Mesodermal cell (in vitro differentiated cells): ENCODE measurements around the gene MYD88.

Experiments used
- H3K27ac ChIP-seq: 2 replicates; pipeline ENCODE4 v1.7.0; 2013; ENCODE audit warnings: mild to moderate bottlenecking, low read depth, low read length, moderate library complexity; ENCODE audit not compliant: severe bottlenecking
- H3K36me3 ChIP-seq: 2 replicates; pipeline ENCODE4 v1.7.1; 2013; ENCODE audit warnings: mild to moderate bottlenecking, low read length, moderate library complexity; ENCODE audit not compliant: control insufficient read depth, insufficient read depth
- H3K4me1 ChIP-seq: one replicate; pipeline ENCODE4 v1.7.1; 2013; ENCODE audit warnings: mild to moderate bottlenecking, low read length; ENCODE audit not compliant: insufficient read depth, control insufficient read depth, poor library complexity, severe bottlenecking
- H3K4me3 ChIP-seq: 2 replicates; pipeline ENCODE4 v1.7.0; 2013; ENCODE audit warnings: low read length, control low read depth, mild to moderate bottlenecking; ENCODE audit not compliant: insufficient read depth, poor library complexity, severe bottlenecking; ENCODE audit errors: extremely low read depth
- H3K9me3 ChIP-seq: 2 replicates; pipeline ENCODE4 v1.7.1; 2013; ENCODE audit warnings: mild to moderate bottlenecking, low read length, moderate library complexity; ENCODE audit not compliant: control insufficient read depth
- WGBS, 2 experiments: methylation state at CpG; one replicate each; pipeline ENCODE4 v1.1.5; 2013; ENCODE audit warnings: missing lambda C conversion rate in 2 of 2; ENCODE audit not compliant: insufficient coverage in 2 of 2; 5-methylcytosine and 5-hydroxymethylcytosine counted together

The MYD88 gene

DNA sequence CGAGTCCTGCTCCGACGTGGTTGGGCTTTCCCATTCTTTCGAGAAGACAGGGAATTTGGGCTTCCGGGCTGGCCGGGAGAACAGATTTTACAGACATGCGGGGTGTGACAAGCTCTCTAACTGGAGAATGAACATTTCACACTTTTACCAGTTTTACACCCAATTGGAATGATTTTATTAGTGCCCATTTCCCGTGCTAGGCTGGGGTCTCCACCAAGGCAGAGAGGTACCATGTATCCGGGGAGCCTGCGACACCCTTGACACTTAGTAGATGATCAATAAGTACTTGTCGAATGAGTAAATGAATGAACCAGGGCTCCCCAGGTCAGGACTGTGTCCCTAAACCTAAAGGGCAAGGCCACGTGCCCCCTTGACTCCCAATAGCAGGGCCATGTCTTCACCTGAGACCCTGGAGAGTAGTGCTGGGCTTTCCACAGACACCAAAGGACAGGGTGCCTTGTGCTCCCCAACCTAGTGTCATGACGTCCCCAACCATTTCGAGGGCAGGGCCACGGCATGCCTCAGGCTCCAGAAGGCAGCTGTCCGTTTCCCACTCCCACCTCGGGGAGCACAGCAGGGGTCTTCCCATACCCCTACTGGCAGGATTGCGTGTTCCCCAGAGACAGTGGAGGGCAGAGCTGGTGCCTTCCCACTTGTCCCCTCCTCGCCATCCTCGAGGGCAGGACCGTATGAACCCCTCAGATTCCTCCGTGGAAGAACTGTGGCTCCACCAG, 679 bp upstream of the MYD88 start:
- peaks cover 17% of the 10 kb centered on the region for H3K4me1 ChIP-seq
- no peaks in the 10 kb centered on the region for H3K9me3 ChIP-seq
- 26 to 36% methylated on average over 20 to 22 of the region's 22 CpGs for WGBS, 2 experiments
- peak overlapping the region; percentile 79 for H3K4me3 ChIP-seq
- H3K36me3 ChIP-seq = peaks cover 28% of the 10 kb centered on the region
- peak overlapping the region; percentile 84 for H3K27ac ChIP-seq

DNA sequence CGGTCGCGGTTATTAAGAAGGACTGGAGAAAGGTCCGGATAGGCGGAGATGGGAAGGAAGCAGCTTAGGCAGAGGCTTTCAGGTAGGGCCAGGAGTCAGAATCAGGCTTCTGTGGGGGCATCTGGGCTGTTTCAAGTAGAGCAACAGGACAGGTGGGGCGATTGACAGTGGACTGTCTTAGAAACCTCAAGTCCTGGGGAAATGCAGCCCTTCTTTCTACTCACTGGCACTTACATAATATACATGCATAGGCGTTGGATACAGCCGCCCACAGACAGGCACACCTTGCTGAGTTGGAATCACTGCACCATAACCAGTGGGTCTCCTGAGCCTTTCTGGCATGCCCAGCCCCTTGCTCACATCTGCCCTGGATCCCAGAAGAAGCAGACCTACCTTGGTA, 730 bp downstream of the MYD88 start:
- 40 to 52% methylated on average over 4 to 8 of the region's 8 CpGs for WGBS, 2 experiments
- Histone ChIP-seq H3K27ac (no peak overlapping the region), H3K4me1 (peaks cover 4% of the 10 kb centered on the region), H3K36me3 (peaks cover 17% of the 10 kb centered on the region), H3K9me3 (no peaks in the 10 kb centered on the region), H3K4me3 (peak overlapping the region; percentile 53)

DNA sequence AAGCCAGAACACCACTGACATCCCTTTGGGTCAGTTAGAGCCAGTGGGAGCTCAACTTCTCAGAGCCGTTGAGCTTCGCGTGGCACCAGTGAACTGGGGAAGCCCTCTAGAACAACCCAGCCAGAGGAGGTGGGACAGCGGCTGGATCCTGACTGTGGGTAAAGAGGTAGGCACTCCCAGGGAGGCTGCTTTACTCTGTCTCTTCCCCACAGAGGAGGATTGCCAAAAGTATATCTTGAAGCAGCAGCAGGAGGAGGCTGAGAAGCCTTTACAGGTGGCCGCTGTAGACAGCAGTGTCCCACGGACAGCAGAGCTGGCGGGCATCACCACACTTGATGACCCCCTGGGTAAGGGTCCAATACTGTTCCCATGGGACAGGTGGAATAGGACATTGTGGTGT, 1.2 kb downstream of the MYD88 start:
- WGBS, 2 experiments = 93 to 100% methylated on average over 3 to 6 of the region's 7 CpGs
- peaks cover 4% of the 10 kb centered on the region for H3K4me1 ChIP-seq
- no peak overlapping the region for H3K27ac ChIP-seq
- peak overlapping the region; percentile 53 for H3K4me3 ChIP-seq
- H3K9me3 ChIP-seq = no peaks in the 10 kb centered on the region
- peaks cover 13% of the 10 kb centered on the region for H3K36me3 ChIP-seq

DNA sequence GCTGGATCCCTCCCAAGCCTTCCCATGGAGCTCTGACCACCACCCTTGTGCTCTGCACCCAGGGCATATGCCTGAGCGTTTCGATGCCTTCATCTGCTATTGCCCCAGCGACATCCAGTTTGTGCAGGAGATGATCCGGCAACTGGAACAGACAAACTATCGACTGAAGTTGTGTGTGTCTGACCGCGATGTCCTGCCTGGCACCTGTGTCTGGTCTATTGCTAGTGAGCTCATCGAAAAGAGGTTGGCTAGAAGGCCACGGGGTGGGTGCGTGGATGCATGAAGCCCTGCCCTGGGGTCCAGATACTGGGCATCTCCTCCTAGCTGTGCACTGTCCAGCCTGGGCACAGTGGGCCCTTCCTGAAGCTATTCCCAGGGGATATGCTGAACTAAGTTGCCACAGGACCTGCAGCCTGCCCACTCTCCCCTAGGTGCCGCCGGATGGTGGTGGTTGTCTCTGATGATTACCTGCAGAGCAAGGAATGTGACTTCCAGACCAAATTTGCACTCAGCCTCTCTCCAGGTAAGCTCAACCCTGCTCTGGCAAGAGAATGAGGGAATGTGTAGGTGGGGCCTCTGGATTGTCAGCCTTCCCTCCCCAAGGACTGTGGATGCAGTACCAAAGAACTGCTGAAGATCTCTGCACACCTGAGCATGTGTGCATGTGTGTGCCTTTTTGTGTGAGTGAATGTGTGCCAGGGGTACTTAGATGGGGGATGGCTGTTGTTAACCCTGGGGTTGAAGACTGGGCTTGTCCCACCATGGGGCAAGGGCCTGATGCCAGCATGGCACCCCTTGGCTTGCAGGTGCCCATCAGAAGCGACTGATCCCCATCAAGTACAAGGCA, 2.1 kb downstream of the MYD88 start:
- Histone ChIP-seq H3K9me3 (no peaks in the 10 kb centered on the region), H3K4me3 (no peak overlapping the region), H3K36me3 (peaks cover 7% of the 10 kb centered on the region), H3K4me1 (peaks cover 4% of the 10 kb centered on the region), H3K27ac (no peak overlapping the region)
- WGBS, 2 experiments = 93 to 95% methylated on average over 11 to 13 of the region's 13 CpGs

DNA sequence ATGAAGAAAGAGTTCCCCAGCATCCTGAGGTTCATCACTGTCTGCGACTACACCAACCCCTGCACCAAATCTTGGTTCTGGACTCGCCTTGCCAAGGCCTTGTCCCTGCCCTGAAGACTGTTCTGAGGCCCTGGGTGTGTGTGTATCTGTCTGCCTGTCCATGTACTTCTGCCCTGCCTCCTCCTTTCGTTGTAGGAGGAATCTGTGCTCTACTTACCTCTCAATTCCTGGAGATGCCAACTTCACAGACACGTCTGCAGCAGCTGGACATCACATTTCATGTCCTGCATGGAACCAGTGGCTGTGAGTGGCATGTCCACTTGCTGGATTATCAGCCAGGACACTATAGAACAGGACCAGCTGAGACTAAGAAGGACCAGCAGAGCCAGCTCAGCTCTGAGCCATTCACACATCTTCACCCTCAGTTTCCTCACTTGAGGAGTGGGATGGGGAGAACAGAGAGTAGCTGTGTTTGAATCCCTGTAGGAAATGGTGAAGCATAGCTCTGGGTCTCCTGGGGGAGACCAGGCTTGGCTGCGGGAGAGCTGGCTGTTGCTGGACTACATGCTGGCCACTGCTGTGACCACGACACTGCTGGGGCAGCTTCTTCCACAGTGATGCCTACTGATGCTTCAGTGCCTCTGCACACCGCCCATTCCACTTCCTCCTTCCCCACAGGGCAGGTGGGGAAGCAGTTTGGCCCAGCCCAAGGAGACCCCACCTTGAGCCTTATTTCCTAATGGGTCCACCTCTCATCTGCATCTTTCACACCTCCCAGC, 2.9 kb downstream of the MYD88 start:
- peaks cover 7% of the 10 kb centered on the region for H3K36me3 ChIP-seq
- no peak overlapping the region for H3K27ac ChIP-seq
- H3K4me3 ChIP-seq = no peak overlapping the region
- peaks cover 3% of the 10 kb centered on the region for H3K9me3 ChIP-seq
- H3K4me1 ChIP-seq = no peaks in the 10 kb centered on the region
- 87 to 93% methylated on average over 6 of the region's 7 CpGs for WGBS, 2 experiments

DNA sequence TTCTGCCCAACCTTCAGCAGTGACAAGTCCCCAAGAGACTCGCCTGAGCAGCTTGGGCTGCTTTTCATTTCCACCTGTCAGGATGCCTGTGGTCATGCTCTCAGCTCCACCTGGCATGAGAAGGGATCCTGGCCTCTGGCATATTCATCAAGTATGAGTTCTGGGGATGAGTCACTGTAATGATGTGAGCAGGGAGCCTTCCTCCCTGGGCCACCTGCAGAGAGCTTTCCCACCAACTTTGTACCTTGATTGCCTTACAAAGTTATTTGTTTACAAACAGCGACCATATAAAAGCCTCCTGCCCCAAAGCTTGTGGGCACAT, 3.5 kb downstream of the MYD88 start:
- H3K4me1 ChIP-seq = no peaks in the 10 kb centered on the region
- H3K36me3 ChIP-seq = peaks cover 7% of the 10 kb centered on the region
- 94 to 97% methylated on average over 2 of the region's 2 CpGs for WGBS, 2 experiments
- peaks cover 3% of the 10 kb centered on the region for H3K9me3 ChIP-seq
- H3K4me3 ChIP-seq = no peak overlapping the region
- H3K27ac ChIP-seq = no peak overlapping the region

DNA sequence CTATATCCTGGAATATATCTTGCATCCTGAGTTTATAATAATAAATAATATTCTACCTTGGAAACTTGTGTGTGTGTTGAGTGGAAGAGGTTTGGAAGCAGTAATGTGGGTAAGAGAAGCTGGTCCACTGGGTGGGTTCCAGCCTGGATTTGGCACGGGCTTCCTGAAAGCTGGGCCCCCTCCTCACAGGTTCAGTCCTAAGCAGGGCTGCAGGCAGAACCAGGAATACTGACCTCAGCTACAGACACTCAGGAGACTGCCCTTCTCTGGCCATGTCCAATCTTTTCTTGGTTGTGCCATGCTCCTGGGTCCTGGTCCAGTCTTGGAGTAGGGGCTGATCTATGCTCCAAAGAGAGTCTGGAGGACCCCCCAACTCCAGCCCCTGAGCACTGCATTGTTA, 4.5 kb downstream of the MYD88 start:
- Histone ChIP-seq H3K27ac (no peak overlapping the region), H3K4me3 (no peak overlapping the region), H3K9me3 (peaks cover 3% of the 10 kb centered on the region), H3K36me3 (peaks cover 7% of the 10 kb centered on the region), H3K4me1 (no peaks in the 10 kb centered on the region)
- 100% methylated on average over 1 of the region's 1 CpG; no CpG with 5 or more reads in 1 of the 2 experiments for WGBS, 2 experiments

DNA sequence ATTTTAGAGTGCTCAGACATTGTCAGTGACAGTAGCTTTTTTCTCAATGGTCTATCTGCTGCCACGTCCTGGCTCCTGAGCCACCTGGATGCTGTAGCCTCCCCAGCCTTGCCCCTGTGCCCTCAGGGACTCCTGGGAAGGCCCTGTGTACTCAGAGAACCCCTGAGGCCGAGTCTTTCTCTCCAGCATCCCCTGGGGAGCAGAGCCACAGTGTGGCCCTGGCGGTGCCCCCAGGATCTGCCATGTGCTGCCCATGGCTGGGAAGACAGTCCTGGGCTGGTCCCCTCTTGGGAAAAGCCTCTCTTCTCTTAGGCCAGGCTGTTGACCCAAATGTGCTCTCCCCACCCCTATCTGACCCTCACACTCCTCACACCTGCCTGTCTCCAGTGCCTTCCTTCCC, 5.0 kb downstream of the MYD88 start:
- 62 to 75% methylated on average over 3 of the region's 3 CpGs for WGBS, 2 experiments

DNA sequence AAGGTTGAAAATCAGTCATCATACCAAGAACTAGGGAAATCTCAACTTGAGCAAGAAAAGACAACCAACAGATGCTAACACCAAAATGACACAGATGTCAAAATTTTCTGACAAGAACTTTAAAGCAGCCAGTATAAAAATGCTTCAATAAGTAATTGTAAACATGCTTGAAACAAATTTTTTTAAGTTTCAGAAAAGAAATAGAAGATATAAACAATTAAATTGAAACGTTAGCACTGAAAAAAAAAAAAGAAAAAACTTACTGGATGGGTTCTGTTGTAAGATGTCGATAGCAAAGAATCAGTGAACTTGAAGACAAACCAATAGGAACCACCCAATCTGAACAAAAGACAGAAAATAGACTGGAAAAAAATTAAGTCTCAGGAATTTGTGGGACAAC, 8.0 kb downstream of the MYD88 start:
- H3K36me3 ChIP-seq = no peaks in the 10 kb centered on the region
- H3K4me3 ChIP-seq = no peak overlapping the region
- H3K9me3 ChIP-seq = peaks cover 3% of the 10 kb centered on the region
- no peaks in the 10 kb centered on the region for H3K4me1 ChIP-seq
- H3K27ac ChIP-seq = no peak overlapping the region
- no CpG with 5 or more reads among the region's 2 CpGs for WGBS, 2 experiments

More for the DNA sequence above, 5.0 kb downstream of the MYD88 start:
- Histone ChIP-seq H3K36me3 (peaks cover 7% of the 10 kb centered on the region), H3K4me1 (no peaks in the 10 kb centered on the region), H3K27ac (no peak overlapping the region), H3K4me3 (no peak overlapping the region), H3K9me3 (peaks cover 3% of the 10 kb centered on the region)

DNA sequence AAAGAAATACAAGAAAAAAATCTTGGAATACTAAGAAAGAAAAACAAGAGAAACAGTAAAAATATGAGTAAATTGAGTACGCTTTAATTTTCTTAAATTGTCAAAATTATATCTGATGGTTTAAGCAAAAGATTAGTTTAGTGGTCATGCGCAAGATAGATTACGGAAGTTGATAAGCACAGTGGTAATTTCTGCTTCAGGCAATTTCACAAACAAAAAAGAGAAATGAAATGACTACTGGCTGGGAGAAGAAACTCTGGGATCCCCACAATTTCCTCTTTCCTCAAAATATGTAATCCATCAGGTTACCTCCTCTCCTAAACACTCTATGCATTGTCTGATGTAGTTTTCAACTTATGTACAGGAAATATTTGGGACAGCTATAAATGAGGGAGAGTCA, 9.0 kb downstream of the MYD88 start:
- peaks cover 3% of the 10 kb centered on the region for H3K9me3 ChIP-seq
- no peaks in the 10 kb centered on the region for H3K4me1 ChIP-seq
- no peaks in the 10 kb centered on the region for H3K36me3 ChIP-seq
- H3K4me3 ChIP-seq = no peak overlapping the region
- 90 to 100% methylated on average over 1 to 2 of the region's 3 CpGs for WGBS, 2 experiments
- no peak overlapping the region for H3K27ac ChIP-seq
